HG03139 (cell line): ENCODE data around the gene RPS27.

Experiments
- ATAC-seq: cut with Tn5 transposase; IDR thresholded peaks from one replicate; pipeline ENCODE4 v1.9.1; 2021; ENCODE audit not compliant: unreplicated experiment

Gene RPS27

DNA sequence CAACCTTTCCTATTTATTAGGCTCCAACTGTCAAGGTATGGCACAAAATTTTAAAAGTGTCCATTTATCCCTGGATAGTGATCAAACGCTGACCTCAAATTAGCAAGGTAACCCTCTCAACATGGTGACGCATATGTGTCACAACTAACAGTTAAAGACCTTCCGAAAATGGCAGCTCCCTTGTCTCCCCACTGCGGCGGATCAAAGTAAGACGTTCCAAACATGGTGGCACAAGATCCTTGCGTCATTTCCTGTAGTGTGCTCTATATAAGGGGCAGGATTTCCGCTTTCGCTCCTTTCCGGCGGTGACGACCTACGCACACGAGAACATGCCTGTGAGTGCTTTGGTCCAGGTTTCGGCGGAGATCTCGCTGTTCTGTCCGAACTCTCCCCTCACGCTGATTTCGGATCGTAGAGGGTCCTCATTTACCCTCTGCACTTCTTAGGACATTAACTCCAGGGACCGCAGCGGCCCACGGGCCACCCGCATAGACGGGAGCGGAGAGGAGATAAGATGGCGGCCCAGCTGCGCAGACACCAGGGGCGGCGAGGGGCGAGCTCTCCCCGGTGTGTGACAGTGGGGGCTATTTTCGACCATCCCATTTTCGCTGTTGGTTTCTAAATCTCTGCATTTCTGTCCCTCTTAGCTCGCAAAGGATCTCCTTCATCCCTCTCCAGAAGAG, at the start of gene RPS27:
RPS27 (plus strand) TSS at position 295 of the 683 bp plus-strand sequence; CDS start at position 330, 35 bp downstream.
- ATAC-seq: peak; percentile 72

DNA sequence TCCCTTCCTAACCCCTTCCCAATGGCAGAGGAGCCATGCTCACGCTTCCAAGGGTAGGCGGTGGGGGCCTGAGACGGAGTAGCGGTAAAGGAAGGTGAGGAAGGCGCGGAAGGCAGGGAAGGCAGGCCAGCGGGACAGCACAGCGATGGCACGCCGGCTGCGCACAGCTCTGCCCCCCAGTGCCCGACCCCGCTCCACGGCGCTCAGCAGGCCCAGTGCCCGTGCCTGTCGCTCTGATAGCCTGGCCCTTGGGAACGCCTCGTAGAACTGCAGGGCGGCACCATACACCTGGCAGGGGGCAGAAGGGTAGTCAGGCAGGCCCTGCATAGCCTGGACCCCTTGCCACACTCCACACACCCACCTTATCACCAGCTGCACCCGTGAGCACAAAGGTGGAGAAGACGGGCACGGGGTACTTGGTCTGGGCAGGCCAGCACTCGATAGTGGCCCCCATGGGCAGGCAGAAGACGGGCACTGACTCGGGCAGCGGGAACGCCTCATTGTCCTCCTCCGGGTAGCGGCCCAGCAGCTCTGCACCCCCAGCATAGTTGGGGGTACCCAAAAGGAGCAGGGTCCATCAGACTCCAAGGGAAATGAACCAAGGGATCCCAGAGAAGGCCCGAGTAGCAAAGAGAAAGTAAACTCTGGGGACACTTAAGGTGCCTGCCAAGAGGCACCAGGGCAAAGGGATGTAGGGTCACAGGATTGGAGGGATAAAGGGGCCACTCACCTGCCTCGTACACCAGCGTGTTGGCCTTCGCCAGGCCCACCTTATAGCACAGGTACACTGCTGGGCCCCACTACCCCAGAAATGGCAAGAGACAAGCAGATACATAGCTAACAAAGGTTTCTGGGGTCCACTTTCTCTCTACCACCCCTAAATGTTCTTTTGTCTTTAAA, 48.5 kb upstream of the RPS27 start:
- ATAC-seq: no peak

DNA sequence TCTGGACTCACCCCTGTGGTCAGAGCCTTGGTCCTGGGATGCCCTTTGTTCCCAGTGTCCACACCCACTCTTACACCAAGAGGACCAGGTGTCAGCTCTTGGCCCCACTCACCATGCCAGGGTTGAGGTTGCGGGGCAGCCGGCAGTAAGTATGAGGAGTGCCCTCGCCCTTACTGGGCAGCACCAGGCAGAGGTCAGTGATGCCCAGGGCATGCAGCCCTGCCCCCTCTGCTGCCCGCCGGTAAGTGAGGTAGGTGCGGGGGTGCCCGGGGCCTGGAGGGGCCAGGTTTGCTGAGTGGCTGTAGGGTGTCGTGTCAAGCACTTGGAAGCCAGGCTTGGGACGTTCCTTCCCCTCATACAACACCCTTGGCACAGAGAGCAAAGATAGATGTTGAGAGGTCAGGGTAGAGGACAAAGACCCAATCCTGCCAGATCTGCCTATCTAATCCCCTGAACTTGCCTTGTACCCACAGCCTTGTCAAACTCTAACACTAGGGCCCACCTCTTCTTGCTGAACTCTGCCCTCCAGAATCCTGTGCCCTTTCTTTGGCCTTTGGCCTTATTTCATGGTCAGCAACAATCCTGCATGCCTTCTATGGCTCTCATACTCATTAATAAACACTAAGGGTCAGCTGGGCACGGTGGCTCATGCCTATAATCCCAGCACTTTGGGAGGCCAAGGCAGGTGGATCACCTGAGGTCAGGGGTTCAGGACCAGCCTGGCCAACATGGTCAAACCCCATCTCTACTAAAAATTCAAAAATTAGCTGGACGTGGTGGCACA, 47.6 kb upstream of the RPS27 start:
- no peak for ATAC-seq

DNA sequence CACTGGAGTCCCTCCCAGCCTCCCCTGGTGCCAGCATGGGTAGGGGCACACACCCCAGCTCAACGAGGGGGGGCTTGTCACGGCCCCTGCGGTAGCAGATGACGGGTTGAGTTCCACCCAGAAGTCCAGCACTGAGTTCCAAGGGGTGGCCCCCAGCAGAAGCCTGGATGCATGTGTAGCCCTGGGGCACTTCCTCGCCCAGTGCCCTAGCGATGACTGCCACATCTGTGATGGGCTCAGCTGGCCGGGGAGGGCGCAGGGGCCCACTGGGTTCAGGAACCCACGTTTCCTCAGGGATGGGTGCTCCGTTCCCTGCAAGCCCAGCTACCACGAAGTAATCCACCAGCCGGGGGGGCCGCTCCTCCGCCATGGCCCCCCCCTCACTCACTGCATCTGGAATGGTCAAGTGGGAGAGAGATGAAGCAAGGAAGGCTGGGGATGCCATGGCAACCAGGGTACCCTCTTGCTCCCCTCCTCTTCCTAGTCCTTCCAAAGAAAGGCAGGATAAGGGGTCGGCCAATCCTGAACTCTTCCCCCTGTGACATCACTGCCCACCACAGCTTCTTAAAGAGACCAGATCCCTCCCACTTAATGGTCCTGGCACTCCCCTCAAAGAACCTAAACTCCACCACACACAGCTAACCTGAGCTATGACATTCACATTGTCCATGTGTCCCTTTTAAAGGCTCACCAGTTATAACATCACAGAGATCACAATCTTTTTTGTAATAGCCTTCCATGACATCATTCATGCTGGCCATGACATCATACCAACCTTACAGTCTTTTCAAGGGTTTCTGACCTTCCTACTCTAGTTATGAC, 46.3 kb upstream of the RPS27 start:
- no peak for ATAC-seq

DNA sequence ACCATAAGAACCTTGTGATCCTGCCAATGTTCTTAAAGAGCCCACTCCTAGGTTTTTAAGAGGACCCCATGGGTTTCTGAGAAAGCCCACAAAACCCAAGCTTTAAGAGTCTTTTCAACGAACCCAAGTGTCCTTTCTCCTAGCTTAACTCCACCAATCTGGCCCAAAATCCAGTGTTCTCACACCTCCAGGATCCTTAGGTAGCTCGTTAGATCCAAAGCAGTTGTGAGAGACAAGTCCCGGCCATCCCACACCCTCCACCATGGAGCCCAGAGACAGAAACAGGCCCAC, 45.8 kb upstream of the RPS27 start:
- ATAC-seq: no peak

DNA sequence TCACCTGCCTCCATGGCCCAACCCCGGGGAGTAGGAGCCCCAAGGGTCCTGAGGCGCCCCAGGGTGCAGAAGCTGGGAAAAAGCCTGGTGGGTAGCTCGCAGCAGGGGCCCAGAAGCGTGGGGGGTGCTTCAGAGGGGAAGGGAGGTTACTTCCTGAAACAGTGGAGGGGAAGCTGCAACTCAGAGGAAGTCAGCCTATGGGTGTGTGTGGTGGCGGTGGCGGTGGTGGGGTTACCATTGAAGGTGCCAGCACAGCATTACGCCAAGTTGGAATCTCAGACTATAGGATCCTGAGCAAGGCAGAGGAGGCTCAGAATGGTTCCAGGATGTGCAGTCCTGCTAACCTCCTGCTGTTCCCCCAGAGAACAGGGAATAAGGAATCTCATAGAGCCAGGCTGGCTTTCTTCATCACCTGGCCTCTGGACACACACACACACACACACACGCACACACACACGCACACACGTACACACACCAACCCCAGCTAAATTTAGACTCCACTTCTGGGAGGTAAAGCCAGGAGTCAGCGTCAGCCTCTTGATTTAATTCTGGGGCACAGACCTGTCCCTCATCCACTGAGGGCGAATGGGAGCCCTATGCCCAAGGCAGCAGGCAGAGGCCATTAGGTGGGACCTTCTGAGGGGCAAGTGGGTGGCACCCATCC, 45.3 kb upstream of the RPS27 start:
- no peak for ATAC-seq

DNA sequence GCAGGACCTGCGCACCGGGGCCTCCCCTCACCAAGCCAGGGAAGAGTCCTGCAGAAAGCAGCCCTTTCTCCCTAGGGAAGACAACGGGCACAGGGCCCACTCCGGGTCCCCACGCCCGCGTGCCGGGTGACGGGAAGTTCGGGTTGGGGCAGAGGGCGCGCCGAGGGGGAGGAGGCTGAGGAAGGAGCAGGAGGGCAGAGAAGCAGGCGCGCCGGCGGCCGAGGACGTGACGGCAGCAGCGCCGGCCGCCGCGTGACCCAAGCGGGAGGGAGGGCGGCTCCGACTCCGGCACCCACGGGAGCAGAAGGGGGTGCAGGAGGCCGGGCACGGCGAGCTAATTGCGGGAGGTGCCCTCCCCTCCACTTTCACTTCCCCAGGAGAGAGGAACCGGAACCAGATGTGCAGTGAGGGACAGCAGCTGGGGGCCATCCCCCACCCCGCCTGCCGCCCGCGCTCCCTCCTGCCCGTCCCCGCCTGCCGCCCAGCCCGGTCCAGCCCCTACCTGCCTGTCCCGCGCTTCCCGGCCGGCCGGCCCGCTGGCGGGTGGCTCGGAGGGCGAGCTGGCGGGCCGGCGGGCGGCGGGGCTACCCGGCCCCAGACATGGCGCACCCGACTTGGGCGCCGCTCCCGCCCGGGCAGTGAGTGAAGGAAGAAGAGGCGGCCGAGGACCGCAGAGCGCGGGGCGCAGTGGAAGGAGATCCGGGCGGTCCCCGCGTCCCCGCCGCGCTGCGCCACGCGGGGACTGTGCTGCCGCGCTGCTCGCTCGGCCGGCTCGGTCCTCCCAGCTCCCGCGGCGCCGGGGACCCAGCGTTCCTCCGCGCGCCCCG, 44.6 kb upstream of the RPS27 start:
- peak; percentile 52 for ATAC-seq

DNA sequence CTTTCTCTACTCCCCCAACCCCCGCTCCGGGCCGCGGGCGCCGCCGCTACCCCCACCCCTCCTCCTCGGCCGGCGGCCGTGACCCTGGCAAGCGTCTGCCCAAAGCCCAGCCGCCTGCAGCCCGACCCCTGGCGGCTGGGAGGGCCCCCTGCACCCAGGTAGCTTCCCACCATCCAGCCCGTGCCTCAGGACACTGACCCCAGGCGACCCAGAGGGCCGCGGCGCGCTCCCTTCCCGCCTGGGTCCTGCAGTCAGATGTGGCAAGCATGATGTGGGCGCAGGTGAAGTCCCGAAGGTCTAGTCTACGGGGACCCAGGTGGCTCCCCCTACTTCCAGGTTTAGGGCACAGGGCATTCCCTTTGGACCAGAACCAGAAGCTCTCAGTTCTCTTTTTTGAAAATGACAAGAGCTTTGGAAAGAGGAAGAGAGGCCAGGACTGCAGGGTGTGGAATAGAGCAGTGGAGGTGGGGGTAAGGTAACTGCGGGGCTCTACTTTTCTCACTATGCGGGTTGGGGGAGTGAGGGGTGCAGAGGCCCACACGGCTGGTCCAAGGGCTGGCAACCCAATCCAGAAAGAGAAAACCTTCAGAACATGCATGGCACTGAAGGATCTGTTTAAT, 43.8 kb upstream of the RPS27 start, which contains the start of gene DENND4B:
DENND4B (minus strand) TSS at position 97 of the 620 bp plus-strand sequence. CDS start 2,344 bp downstream, outside the sequence.
- ATAC-seq: peak; percentile 48

DNA sequence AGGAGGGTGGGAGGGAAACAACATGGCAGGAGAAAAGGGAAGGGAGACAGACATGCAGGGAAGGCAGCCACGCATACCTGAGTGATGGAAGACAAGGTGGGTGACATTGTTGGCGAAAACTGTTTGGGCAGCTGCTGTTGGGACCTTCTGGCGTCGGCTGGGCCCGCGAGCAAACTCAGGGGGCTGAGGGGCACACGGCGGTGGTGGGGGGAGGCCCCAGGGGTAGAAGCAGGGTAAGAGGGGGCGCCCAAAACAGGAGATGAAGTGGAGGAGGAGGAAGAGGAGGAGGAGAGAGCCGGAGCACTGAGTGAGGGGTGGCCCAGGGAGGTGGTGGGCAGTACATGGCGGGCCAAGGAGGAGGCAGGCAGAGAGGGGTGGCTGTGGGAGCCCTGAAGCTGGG, 39.4 kb upstream of the RPS27 start:
- no peak for ATAC-seq

DNA sequence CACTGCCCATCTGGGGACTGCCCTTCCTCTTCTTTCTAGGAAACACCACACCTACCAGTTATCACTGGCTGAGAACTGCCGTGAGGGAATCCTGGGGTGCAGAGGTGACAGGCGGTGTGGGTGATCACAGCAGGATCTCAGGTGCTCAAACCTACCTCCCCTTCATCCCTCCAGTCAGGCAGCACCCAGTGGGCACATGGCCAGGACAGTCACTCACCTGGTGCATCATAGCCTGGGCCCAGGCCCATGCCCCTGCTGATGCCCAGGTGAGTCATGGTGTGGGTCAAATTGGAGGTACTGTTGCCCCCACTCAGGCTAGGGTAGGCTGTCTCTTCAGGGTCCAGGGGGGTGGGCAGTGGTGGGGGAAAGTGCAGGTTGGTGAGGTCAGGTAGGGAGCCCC, 38.8 kb upstream of the RPS27 start:
- no peak for ATAC-seq

DNA sequence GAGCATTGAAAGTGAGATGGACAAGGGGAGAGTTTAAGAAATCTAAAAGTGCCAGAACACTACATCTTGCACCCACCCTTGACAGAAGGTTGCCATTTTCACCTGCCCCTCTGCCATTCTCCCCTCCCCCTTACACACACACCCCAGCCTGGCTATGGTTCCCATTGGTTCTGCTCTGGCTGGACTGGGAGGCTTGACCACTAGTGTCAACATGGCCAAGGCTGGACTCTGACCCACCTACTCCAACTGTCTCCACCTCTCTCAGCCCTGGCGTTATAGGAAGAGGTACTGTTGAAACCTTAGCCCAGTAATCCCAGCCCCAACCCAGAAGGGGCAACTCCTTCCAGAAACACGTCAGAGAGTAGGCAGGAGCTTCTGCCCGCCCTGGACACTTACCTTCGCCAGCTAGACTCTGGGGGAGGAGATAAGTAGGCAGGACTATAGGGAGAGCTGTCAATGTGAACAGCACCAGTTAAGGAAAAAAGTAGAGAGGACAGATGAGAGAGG, 36.6 kb upstream of the RPS27 start:
- no peak for ATAC-seq

DNA sequence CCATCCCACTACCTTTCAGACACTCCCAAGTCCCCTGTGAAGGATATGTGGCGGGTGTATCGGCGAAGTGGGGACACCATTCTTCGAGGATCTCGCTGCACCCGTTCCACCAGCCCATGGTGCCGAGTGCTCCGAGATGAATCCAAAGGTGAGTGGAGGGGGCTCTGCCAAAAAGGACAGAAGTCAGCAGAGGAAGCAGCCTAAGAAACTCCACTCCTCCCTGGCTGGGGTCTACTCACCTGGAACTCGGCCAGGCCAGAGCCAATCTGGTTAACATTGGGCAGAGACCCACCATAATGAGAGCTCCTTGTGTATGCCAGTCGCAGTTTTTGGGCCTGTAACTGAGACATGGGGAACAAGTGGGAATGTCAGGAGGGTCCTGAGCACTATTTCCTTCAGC, 35.7 kb upstream of the RPS27 start:
- ATAC-seq: no peak

DNA sequence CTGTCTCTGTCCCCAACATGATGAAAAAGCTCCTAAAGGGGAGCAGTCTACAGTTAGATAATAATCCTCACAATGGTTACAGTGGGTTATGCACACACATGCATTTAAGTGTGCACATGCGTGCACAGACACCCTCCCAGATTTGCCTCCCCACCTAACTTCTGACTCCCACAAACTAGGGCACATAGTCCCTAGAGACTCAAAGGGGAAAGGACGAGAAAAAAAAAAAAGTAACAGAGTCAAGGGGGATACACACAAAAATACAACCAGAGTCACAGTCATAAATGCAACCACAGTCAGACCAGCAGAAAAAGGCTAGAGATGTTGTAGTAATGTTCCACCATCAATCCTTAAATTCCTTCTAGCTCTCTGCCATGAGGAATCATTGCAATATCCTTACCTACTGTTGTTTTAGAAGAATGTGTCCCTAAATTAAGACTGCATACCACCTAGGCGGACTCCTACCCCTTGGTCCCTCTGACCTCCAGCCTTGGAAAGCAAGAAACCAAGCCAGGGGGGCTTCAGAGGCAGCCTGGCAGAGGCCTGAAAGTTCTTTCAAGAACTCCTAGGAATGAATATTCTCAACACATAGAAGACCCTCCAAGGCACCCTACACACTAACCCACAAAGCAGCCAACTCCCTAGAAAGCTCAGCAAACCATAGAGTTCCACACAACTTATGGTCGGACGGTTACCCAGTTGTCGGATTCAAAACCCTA, 33.4 kb upstream of the RPS27 start:
- ATAC-seq: no peak

DNA sequence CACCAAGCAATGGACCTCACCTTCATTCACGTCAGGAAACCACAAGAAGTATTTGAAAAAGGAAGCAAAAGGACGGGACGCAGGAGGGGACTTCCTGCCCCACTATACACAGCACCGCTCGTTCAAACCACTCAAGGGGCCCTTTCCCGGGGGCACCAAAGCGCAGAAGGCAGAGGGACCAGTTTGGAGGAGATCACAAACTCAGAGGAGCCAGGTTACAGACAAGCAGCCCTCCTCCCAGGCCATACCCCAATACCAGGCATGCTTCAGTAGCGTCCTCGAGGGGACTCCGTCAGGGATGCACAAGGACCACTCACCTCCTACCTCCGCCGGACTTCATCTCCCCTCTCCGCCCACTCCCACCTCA, 32.8 kb upstream of the RPS27 start:
- ATAC-seq: peak; percentile 11

DNA sequence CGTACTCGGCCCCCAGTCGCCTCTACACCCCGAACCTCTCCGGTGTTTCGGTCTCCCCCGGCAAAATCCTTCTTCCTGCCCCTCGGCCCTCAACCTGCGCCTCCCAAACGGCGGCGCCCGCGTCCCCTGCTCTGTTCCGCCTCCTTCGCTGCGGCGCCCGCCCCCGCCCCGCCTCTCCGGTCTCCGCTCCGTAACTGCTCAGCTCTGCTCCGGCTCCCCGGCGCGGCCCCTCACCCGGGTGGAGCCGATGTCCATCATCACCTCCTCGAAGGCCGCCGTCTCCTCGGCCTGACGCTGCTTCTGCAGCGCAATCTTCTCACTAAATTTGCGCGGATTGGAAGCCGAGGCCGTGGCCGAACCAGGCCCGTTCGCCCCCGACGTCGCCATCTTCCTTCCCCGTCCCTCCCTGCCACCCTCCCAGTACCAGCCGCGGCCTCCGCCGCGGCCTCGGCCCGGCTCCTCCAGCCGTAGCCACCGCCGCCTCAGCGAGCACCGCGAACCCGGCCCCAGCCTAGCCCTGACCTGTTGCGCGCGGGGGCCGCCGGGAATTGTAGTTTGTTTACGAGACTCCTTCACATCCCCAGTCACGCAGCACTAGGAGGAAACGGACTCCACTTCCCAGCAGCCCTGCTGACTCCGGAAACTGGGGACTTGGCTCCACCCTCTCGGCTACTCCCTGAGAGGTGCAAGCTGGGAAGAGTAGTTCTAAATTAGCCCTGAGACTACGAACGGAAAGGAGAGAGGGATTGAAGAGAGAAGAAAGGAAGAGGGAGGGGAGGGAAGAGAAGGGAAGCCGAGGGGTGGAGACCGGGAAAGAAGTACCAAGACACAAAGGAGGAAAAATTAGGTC, 32.2 kb upstream of the RPS27 start, which contains the start of gene CRTC2:
CRTC2 (minus strand) TSS at position 502 of the 850 bp plus-strand sequence; CDS start at position 387, 115 bp downstream.
- ATAC-seq: peak; percentile 74

DNA sequence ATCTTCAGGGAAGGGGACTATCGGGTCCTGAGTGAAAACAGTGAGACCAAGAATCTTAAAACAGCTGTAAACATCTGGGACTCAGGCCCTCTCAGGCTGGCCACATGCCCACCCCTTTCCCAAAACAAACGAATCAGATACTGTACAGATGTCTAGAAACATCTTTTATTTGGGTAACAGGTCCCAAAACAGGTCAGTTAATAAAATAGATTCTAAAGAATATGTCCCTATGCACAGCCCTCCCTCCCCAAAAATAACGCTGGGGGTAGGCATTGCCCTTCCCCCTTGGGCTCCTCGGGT, 31.7 kb upstream of the RPS27 start:
- no peak for ATAC-seq

DNA sequence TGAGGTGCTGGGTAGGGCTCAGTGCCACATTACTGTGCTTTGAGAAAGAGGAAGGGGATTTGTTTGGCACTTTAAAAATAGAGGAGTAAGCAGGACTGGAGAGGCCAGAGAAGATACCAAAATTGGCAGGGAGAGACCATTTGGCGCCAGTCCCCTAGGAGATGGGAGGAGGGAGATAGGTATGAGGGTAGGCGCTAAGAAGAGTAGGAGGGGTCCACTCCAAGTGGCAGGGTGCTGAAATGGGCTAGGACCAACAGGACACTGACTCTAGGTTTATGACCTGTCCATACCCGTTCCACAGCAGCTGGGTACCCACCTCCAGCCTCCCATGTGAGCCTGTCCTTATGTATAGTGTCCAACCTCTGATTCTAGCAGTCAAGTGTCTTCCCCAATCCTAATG, 31.1 kb upstream of the RPS27 start:
- no peak for ATAC-seq
